GM12878 (cell line): ENCODE results near the gene TCF7L1. TPM values are rescaled to one million over a fixed set of nuclear protein-coding genes. Genes with fewer than 3 reads are reported as not detected.

Experiments
- ATAC-seq: fragments of 200-7000 bp; cut with Tn5 transposase; 3 replicates; pipeline ENCODE4 v1.9.1; 2020; ENCODE audit warnings: mild to moderate bottlenecking, moderate library complexity
- BruUV-seq: library from RNA; stranded (reverse); fragments of 400-500 nt; replicated peaks from 2 replicates; lab custom pipeline; 2021; lab: Mats Ljungman, UMichigan
- CTCF ChIA-PET: fragments of 300-600 bp; sonication (Branson Sonifier 250); formaldehyde crosslinking; extraction: SDS; loops from one replicate; lab custom pipeline; 2021; ENCODE audit warnings: inconsistent platforms; lab: Yijun Ruan, JAX
- POLR2A ChIA-PET: fragments of 350-600 bp; formaldehyde crosslinking; extraction: SDS; loops from one replicate; lab custom pipeline; 2021; ENCODE audit warnings: inconsistent platforms; lab: Charles Lee
- RAD21 ChIA-PET: fragments of 300-600 bp; sonication (Branson Sonifier 250); formaldehyde crosslinking; loops from one replicate; lab custom pipeline; 2023; ENCODE audit warnings: antibody characterized with exemption; ENCODE audit not compliant: unreplicated experiment; lab: Charles Lee
- SMC1A ChIA-PET: fragments of 300-600 bp; sonication (Branson Sonifier 250); formaldehyde crosslinking; loops from one replicate; lab custom pipeline; 2023; ENCODE audit not compliant: unreplicated experiment, uncharacterized antibody; lab: Charles Lee
- DNase-seq: peaks from one replicate; pipeline ENCODE4 v3.0.0-alpha.2; 2011; ENCODE audit warnings: low read depth, low spot score
- FAIRE-seq: peaks from 3 replicates; lab custom pipeline; 2011; peaks lifted over from hg19 to GRCh38; lab: Jason Lieb, UNC
- H2AFZ ChIP-seq: 2 replicates; pipeline ENCODE4 v1.6.0; 2011; ENCODE audit warnings: low read depth, low read length, control low read depth; ENCODE audit not compliant: control insufficient read depth
- H3K27ac ChIP-seq: 2 replicates; pipeline ENCODE4 v1.5.1; 2011; ENCODE audit warnings: control low read depth; ENCODE audit not compliant: control insufficient read depth, insufficient read depth
- H3K27me3 ChIP-seq, 2 experiments: replicated peaks in 1 of 2; 2 replicates each; pipeline versions ENCODE4 v1.6.0 to v1.6.1; 2011; ENCODE audit warnings: low read length in 1 of 2; ENCODE audit not compliant: control insufficient read depth in 2 of 2, insufficient read depth in 2 of 2
- H3K36me3 ChIP-seq, 2 experiments: 2 replicates each; pipeline ENCODE4 v1.5.1; 2011; ENCODE audit warnings: low read length in 1 of 2; ENCODE audit not compliant: control insufficient read depth in 2 of 2, insufficient read depth in 2 of 2
- H3K4me1 ChIP-seq: 2 replicates; pipeline ENCODE4 v1.6.1; 2011; ENCODE audit warnings: mild to moderate bottlenecking, low read length, moderate library complexity, mixed read lengths; ENCODE audit not compliant: control insufficient read depth, insufficient read depth
- H3K4me2 ChIP-seq: 2 replicates; pipeline ENCODE4 v1.6.0; 2011; ENCODE audit warnings: control low read depth; ENCODE audit not compliant: control insufficient read depth, insufficient read depth
- H3K4me3 ChIP-seq: fragments of 200-600 bp; sonication (generic); 2 replicates; pipeline ENCODE4 v1.5.1; 2016
- H3K79me2 ChIP-seq: 2 replicates; pipeline ENCODE4 v1.6.0; 2011; ENCODE audit warnings: low read length; ENCODE audit not compliant: control insufficient read depth, insufficient read depth
- H3K9ac ChIP-seq: 2 replicates; pipeline ENCODE4 v1.8.0; 2011; ENCODE audit warnings: low read length, control low read depth, mixed read lengths; ENCODE audit not compliant: control insufficient read depth, insufficient read depth
- H3K9me3 ChIP-seq: replicated peaks from 3 replicates; pipeline ENCODE4 v1.5.1; 2011; ENCODE audit warnings: mild to moderate bottlenecking, low read length; ENCODE audit not compliant: control insufficient read depth, insufficient read depth
- H4K20me1 ChIP-seq: 2 replicates; pipeline ENCODE4 v1.6.0; 2011; ENCODE audit not compliant: control insufficient read depth, insufficient read depth
- ATF3 ChIP-seq: IDR thresholded peaks from 2 replicates; pipeline ENCODE4 v1.6.1; 2011; ENCODE audit warnings: low read depth, mild to moderate bottlenecking, low read length, moderate library complexity, borderline replicate concordance; ENCODE audit errors: extremely low read depth
- BRCA1 ChIP-seq: IDR thresholded peaks from 2 replicates; pipeline ENCODE4 v1.6.1; 2011; ENCODE audit warnings: low read depth, low read length, improper control_type of control experiment
- CEBPZ ChIP-seq: fragments of 150-350 bp; IDR thresholded peaks from 2 replicates; pipeline ENCODE4 v1.6.1; 2016; ENCODE audit warnings: low read depth, low read length
- E4F1 ChIP-seq: fragments of 450-650 bp; IDR thresholded peaks from 2 replicates; pipeline ENCODE4 v1.6.1; 2018; ENCODE audit warnings: borderline replicate concordance, mild to moderate bottlenecking; ENCODE audit not compliant: partially characterized antibody
- ETV6 ChIP-seq, 2 experiments: fragments of 450-650 bp in 1 of 2; IDR thresholded peaks in 1 of 2; conservative IDR thresholded peaks in 1 of 2; 2 replicates each; pipeline ENCODE4 v1.6.1; 2014; ENCODE audit warnings: antibody characterized with exemption in 1 of 2, borderline replicate concordance in 1 of 2, low read depth in 1 of 2, mild to moderate bottlenecking in 1 of 2, moderate library complexity in 1 of 2
- FOS ChIP-seq: IDR thresholded peaks from 3 replicates; pipeline ENCODE4 v1.6.1; 2011; ENCODE audit warnings: borderline replicate concordance; ENCODE audit not compliant: insufficient read length; ENCODE audit errors: extremely low read depth
- HDAC2 ChIP-seq: fragments of 200-600 bp; sonication (generic); IDR thresholded peaks from 2 replicates; pipeline ENCODE4 v1.6.1; 2017
- MTA3 ChIP-seq: IDR thresholded peaks from 2 replicates; pipeline ENCODE4 v1.6.1; 2012; ENCODE audit warnings: low read length, inconsistent platforms, borderline replicate concordance
- SIN3A ChIP-seq: IDR thresholded peaks from 2 replicates; pipeline ENCODE4 v1.6.1; 2012; ENCODE audit warnings: low read depth, low read length, improper control_type of control experiment
- SKIL ChIP-seq: fragments of 450-650 bp; IDR thresholded peaks from 2 replicates; pipeline ENCODE4 v1.6.1; 2017; ENCODE audit warnings: mild to moderate bottlenecking, low read depth, inconsistent platforms; ENCODE audit not compliant: poor library complexity, severe bottlenecking
- TCF12 ChIP-seq: IDR thresholded peaks from 2 replicates; pipeline ENCODE4 v1.6.1; 2011; ENCODE audit warnings: low read depth, mild to moderate bottlenecking, low read length
- TCF3 ChIP-seq: IDR thresholded peaks from 2 replicates; pipeline ENCODE4 v1.6.1; 2012; ENCODE audit warnings: low read depth, mild to moderate bottlenecking, low read length, borderline replicate concordance; ENCODE audit not compliant: insufficient read depth
- ZBED1 ChIP-seq: IDR thresholded peaks from 2 replicates; pipeline ENCODE4 v1.6.1; 2016; ENCODE audit warnings: borderline replicate concordance
- ZNF274 ChIP-seq: IDR thresholded peaks from one replicate; pipeline ENCODE4 v1.8.0; 2011; ENCODE audit not compliant: insufficient read length, insufficient read depth
- WGBS: methylation state at CpG from one replicate; pipeline ENCODE4 v1.1.6; 2016; ENCODE audit warnings: low lambda C conversion rate; ENCODE audit not compliant: insufficient replicate concordance, insufficient coverage; ENCODE audit errors: missing lambda C conversion rate; 5-methylcytosine and 5-hydroxymethylcytosine counted together
- in situ Hi-C: fragments of 300-500 bp; cut with MboI; formaldehyde crosslinking; loops from 9 replicates; pipeline ENCODE4 v1.14.3; 2018; ENCODE audit warnings: mixed read lengths
- intact Hi-C: fragments of 100-400 bp; cut with micrococcal nuclease; formaldehyde crosslinking; loops from one replicate; pipeline ENCODE4 v1.14.2; 2022; ENCODE audit not compliant: unreplicated experiment
- polyA plus RNA-seq, 11 experiments: library from polyadenylated mRNA; depleted of rRNA in 4 of 11; unstranded in 6 of 11; stranded (reverse) in 5 of 11; fragments of >200 nt; fragmentation: Nextera tagmentation in 4 of 11; fragmentation: Illumina TruSeq in 1 of 11; extraction: Ambion mirVana in 4 of 11; extraction: Trizol in 1 of 11; gene quantifications; 1 replicate in 1 of 11; 2 replicates in 10 of 11; pipeline versions ENCODE4 v1.2.1 to v1.2.3, GENCODE V29; 2011 to 2016; ENCODE audit warnings: inconsistent platforms in 2 of 11, missing spikeins in 2 of 11, low read depth in 1 of 11
- total RNA-seq, 4 experiments: library from RNA; depleted of rRNA in 3 of 4; stranded (reverse); fragments of >200 nt in 3 of 4; fragmentation: Illumina TruSeq in 1 of 4; extraction: Trizol in 1 of 4; gene quantifications; 2 replicates each; pipeline versions ENCODE4 v1.2.1 to v1.2.3, GENCODE V29; 2013 to 2021

Gene TCF7L1
- total and polyA plus RNA-seq, 10 of the 15 experiments (the other 5 are each of a cell fraction or from before 2014, with no cell fraction given), result 0.03 to 0.11 (median 0.10) TPM; not detected in 7

- TF ChIP-seq CEBPZ, result no peak
Observed at GRCh38 chr2:85132397-85132796, 795 bp upstream of the TCF7L1 start (continued).

- CTCF ChIA-PET, result no interaction called here
- H3K36me3 ChIP-seq, result no peaks in the 10 kb centered on the region
- 2% methylated on average over 29 of the region's 57 CpGs for WGBS
- TF ChIP-seq HDAC2, result no peak
- no peak for TF ChIP-seq SKIL
- no peak for TF ChIP-seq TCF3
- no peak for TF ChIP-seq TCF12
- no peak for TF ChIP-seq BRCA1
- TF ChIP-seq FOS, result no peak
- TF ChIP-seq SIN3A, result no peak
- no peak for TF ChIP-seq ZBED1
- TF ChIP-seq ATF3, result no peak
- no peak for TF ChIP-seq ETV6 (conservative IDR thresholded peaks at IDR 0.05 in 1 of 2, IDR thresholded peaks at IDR 0.05 in 1 of 2; ENCODE audit: borderline replicate concordance in 1 of 2, low read depth in 1 of 2)
- no peak for TF ChIP-seq MTA3
- no peak for TF ChIP-seq E4F1
- no peak for TF ChIP-seq ZNF274
Observed at GRCh38 chr2:85133751-85134254, 611 bp downstream of the TCF7L1 start.

More at GRCh38 chr2:85133751-85134254, 611 bp downstream of the TCF7L1 start:
- in situ Hi-C loops, result no loop called here
- Histone ChIP-seq H4K20me1 (no peaks in the 10 kb centered on the region), H3K9me3 (no peaks in the 10 kb centered on the region), H3K4me2 (0 out of 2 replicates have a peak overlapping the region, but pooled peaks have one; percentile 9), H3K27me3 (peaks cover 8 to 14% of the 10 kb centered on the region in 2 experiments), H3K4me1 (no peaks in the 10 kb centered on the region), H2AFZ (no peak overlapping the region), H3K9ac (no peak overlapping the region), H3K27ac (no peak overlapping the region), H3K4me3 (no peak overlapping the region), H3K79me2 (no peaks in the 10 kb centered on the region)
- SMC1A ChIA-PET, result no interaction called here
- DNase-seq, result no peak
- no peak for FAIRE-seq
- no TSS peak for BruUV-seq
- peak; percentile 27; the same call in 1 of the 3 replicates for ATAC-seq
- RAD21 ChIA-PET, result no interaction called here
- POLR2A ChIA-PET, result no interaction called here
- intact Hi-C loops, result loop anchor here (5.0 kb wide), 1 partner anchor 153 kb away; no protein-coding TSS in a partner anchor
